HG03139 (cell line): ENCODE data around the gene SEC14L1.
"Not testable (repeated sequence)": the region's sequence is repeated elsewhere in the genome, so short reads cannot be mapped to it uniquely, and the experiment has no call there.

ENCODE experiments used
- ATAC-seq: cut with Tn5 transposase; IDR thresholded peaks from one replicate; pipeline ENCODE4 v1.9.1; 2021; ENCODE audit not compliant: unreplicated experiment

SEC14L1 gene

DNA sequence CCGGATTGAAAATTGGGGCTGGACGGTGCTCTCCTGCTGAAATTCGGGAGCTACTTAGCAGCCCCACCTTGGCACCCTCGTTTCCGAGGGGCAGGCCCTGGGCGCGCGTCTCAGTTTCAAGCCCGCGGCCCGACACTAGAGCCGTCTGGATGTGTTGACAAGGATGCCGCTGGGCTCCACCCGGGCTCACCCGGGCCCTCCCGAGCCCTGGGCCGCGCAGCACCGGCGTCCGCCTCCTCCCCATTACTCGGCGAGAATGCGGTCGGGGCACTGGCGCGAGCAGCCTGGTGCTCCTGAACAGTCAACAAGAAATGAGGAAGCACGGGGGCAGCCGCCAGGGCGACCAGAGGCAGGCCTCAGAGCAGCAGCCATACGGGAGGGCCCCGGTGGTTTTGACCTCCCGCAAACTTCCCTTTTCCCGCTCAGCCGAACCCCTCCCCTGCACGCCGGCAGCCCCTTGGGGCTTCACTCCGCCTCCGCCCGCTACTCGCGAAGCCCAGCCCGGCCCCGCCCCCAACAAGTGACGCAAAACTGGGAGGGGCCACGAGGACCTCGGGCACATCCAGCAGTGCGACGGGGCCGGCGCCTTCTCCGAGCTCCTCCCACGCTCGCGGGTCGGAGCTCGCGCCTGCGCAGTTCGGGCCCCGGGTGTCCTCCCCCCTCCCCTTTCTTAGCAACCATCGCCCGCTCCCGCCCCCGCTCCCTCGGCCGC lies 447 bp upstream of the SEC14L1 start:
- ATAC-seq = peak; percentile 80

DNA sequence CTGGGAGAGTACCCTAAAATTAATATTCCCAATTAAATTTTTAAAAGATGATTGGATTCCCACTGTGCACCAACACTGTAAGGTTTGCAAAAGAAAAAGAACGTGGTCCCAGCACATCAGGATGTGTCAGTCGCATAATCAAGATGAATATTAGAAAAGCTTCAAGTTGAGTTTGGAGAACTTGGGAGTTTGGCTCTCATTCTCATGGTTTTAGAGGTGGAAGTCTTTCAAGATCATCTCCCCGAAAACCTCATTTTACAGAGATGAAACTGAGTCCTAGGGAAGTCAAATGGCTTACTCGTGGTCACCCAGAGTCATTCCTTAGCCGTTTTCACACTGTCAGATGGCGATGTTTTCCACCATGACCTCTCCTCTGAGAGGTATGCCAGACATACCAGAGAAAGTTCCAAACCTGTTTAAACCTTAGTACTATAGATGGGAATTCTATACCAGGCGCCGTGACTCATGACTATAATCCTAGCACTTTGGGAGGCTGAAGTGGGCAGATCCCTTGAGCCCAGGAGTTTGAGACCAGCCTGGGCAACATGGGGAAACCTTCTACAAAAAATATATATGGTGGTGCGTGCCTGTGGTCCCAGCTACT lies 1.2 kb downstream of the SEC14L1 start:
- no peak for ATAC-seq

DNA sequence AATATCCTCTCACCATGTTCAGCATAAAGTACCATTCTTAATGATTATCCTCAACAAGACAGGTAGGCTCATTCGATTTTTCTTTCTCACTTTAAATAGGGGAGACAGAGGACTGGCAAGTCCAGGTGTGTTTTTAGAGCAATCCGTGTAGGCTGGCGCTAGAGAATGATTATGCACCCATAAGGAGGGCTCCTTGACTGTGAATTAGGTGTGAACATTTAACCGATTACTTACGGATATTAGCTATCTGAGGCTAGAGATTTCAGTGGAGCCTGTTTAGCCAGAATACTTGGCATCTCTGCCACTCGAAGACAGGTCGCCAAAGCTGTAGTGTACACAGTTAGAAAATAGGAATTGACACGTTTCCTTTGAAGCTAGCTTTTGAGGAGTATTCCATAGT lies 1.9 kb downstream of the SEC14L1 start:
- ATAC-seq = no peak

DNA sequence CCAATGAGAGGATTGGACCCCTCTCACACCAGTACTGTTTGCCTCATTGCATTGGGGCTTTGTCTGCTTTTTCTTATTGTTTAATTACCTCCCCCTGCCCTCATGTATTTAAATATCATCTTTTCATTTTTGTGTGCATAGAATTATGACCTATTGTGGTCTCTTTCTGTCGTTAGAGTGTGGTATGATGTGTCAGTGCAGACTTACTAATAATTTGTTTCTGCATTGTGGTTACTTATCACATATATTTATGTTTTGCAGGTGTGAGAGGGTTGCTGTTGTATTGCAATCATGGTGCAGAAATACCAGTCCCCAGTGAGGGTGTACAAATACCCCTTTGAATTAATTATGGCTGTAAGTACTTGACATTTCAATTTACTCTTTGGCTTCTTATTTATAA lies 2.5 kb downstream of the SEC14L1 start:
- no peak for ATAC-seq

DNA sequence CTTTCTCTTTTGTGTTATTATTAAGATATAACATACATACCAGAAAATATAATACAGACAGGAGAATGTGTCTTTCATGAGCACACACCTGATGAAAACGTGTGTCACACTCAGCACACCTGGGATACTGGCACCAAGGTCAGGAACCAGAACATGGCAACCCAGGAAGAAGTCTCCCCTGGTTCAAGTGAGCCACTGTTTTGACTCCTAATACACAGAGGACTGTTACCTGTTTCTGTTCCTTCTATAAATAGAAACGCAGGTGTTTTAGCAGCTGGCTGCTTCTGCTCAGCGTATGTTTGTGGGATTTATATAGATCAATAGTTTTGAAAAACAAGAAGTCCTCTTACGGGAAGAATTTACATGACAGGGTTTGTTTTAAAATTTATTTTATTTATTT lies 3.5 kb downstream of the SEC14L1 start:
- no peak for ATAC-seq

DNA sequence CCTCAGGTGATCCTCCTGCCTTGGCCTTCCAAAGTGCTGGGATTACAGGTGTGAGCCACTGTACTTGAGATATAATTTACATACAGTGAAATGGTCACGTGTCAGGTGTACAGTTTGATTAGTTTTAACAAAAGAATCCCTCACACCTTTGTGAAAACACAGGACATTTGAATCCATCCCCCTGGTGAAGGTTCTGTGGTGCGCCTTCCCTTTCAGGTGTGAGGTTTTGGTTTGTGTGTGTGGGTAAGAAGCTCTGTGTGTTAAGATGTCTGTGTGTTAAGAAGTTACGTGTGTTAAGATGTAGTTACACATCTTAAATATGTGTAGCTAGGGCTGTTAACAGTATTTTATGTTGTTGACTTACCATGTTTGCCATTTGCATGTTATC lies 4.4 kb downstream of the SEC14L1 start:
- ATAC-seq = no peak

DNA sequence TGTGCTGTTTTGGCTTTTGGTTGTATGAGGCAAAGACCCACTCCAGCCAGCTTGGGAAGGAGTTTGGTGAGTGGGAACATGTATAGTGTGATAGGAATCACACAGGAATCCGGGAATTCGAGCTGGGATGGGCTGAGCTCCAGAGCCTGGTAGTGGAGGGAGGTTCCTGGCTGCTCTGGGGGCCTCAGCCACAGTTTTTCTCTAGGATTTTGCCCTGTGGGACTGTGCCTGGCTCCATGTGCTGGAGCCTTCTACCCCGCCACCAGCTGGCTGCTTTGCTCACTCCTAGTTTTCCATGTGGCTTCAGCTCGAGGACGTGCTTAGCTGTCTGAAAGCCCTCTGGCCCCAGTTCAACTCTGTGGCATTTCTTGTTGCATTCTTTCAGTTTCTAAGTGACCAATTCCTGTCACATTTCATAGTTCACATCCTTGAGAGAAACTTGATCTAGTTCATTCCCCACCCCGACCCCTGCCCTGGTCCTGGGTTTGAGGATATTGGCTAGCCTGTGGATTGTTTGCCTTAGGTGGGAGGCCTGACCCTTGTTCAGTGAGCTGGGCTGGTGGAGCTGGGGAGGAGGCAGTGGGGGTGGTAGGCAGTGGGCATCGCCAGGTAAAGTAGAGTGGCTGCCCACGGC lies 5.0 kb downstream of the SEC14L1 start:
- no peak for ATAC-seq

DNA sequence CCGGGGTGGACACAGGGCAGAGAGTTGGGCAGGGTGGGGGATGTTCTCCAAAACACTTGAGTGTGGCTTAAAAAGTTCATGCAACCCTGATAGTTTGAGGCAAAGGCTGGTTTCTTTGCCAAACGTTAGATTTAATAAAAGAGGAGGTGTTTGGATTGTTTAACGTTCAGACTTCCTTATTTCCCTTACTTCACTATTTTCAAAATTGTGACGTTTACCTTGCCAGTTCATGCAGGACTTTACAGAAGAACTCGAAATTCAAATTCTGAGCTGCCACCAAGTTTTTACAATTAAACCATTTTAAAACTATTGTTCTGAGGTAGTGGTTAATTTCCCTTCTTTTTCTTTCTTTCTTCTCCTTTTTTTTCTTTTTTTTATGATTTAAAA lies 5.5 kb downstream of the SEC14L1 start:
- ATAC-seq = no peak

DNA sequence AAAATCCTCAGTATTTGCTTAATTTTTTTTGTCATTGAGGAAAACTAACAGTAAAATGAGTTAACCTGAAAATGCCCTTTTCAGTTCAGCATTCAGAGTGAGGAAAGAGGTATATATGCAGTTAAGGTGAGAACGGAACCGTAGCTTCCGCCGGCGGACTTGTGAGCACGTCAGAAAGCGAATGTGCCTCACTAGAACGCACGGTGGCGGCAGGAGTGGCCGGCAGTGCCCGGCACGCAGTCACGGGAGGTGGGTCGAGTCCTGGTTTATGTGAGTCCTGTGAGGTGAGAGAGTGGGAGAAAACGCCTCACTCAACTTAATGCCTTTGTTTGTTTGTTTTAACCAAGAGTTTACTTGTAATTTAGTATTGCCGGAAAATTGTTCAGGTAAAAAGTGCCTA lies 6.1 kb downstream of the SEC14L1 start:
- no peak for ATAC-seq

DNA sequence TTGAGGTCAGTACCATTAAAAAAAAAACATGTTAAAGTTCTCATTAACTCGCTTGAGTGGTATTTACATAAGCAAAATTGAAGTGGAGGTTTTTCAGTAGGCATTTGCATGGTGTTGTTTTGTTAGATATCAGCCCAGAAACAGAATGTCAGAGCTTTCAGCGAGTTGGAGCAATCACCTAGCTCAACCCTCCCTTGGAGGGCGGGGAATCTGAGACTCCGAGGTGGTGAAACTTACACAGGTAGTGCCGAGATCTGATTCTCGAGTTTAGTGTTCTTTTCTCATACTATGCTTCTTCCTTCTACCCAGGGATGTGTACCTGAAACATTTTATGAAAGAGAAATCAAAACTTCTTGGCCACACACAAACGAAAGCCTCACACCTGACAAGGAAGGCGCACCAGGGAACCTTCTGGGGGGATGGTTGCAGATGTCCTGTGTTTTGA lies 6.6 kb downstream of the SEC14L1 start:
- ATAC-seq = no peak

DNA sequence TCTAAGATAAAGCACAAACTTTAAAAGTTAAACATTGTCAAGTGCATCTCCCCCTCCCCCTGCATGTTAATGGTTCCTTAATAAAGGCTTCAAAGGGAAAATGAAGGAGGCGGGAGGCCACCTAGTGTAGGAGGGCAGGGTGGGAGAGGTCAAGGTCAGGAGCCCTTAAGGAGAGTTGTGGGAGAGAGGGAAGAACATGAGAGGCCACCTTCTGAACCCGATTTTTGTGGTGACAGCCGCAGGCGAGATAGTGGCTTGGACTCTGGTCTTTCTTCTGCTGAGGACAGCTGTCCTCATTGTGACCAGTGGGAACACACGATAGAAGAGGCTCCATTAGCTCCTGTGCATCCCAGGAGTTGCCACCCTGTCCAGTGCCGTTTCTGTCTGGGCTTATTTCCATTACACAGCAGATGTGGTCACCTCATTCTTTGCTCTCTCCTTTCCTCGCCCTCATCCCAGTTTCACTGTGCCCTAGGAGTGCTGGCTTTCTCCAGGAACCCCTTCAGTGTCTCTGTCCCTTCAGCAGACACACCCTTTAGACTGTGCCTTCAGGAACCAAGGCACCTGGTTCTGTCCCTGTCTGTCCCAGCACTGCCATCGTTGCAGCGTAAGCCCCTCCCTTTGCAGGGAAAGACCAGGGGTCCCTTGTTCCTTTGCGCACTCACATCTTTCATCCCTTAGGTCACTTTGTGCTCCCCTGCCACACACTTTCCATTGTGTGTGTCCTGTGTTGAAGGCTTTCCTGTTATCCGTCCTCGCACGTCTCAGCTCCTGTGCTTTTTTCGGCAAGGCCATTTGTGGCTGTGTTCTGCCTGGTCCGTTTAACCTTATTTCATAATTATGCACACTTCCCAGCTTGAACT lies 7.5 kb downstream of the SEC14L1 start:
- ATAC-seq = no peak

DNA sequence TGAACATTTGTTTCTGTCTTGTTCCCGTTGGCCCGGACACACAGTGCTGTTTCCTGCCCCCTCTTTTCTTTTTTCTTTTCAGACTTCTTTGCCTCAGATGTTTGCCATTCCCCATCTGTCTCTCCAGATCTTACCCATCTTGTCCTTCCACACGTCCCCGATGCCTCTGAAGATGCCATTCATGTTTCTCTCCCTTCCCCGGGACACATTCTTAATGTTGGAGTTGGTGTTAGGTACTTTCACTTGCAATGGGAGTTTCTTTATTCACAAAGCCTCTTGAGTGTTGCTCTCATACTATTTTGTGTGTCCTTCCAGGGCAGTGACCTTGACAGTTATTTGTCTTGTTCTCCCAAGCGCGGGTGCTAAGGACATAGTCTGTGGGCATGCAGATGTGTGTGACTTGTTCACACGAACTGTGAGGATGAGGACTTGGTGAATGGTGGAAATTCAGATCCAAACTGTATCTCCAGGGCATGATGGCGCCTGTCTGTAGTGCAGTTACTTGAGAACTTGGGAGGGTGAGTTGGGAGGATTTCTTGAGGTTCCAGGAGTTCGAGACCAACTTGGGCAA lies 8.3 kb downstream of the SEC14L1 start:
- ATAC-seq = no peak

DNA sequence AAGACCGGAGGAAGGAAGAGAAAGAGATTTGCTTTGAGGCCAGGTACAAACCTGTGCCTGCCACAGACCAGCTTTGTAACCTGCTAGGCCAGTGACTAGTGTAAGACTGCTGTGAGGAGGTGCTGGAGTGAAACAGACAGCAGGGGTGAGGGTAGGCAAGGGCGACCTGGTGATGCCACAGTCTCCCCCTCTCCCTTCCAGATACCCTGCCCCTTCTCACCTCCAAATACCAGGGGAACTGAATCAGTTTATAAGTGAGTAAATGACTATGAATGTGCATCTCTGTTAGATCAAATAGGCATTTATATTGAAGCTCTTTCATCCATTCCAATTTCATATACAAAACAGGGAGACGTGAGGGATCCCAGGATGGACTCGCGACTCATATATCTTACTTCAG lies 9.4 kb downstream of the SEC14L1 start:
- ATAC-seq = no peak

DNA sequence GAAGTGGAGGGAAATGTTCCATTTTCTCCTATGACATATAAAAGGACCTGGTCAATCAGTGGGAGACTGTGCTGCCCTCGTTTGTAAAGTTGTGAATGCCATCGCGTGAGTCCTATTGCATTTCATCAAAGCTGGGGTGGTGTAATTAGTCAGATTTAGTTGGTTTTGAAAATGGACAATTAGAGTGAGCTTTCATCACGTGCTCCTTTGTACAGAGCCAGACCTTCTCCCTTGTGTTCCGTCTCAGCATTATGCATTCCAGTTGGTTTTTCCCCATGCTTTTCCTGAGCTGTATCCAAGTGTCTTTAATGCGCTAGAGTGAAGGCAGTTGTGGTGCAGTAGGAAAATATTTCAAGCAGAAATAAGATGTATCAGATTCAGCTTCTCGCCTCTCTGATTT lies 10.4 kb downstream of the SEC14L1 start:
- ATAC-seq = no peak

DNA sequence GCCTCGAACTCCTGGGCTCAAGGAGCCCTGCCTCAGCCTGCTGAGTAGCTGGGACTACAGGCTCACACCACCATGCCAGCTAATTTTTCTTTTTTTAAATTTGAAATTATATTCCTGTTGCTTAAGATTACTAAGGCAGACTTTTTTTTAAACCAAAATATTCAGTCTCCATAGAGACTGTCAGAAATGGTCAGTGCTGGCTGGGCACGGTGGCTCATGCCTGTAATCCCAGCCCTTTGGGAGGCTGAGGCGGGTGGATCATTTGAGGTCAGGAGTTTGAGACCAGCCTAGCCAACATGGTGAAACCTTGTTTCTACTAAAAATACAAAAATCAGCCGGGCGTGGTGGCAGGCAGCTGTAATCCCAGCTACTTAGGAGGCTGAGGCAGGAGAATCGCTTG lies 11.3 kb downstream of the SEC14L1 start:
- not testable (repeated sequence) for ATAC-seq

DNA sequence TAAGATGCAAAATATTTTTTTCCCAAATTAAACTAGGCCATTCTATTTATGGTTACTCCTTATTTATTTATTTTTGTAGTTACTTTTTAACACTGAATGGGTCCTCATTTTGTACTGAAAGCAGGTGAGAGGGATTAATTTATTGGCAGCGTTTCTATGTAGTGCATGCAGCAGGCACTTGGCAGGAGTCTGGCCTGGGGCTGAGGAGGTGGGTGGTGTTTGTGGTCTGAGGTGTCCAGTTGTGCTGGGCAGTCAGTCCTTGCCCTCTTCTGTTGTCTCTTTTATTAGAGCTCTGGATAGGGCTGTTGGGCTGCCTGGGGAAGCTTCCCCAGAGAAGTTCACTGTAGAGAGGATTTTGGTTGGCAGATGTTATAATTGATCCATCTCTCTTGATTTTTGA lies 12.7 kb downstream of the SEC14L1 start:
- ATAC-seq = no peak

DNA sequence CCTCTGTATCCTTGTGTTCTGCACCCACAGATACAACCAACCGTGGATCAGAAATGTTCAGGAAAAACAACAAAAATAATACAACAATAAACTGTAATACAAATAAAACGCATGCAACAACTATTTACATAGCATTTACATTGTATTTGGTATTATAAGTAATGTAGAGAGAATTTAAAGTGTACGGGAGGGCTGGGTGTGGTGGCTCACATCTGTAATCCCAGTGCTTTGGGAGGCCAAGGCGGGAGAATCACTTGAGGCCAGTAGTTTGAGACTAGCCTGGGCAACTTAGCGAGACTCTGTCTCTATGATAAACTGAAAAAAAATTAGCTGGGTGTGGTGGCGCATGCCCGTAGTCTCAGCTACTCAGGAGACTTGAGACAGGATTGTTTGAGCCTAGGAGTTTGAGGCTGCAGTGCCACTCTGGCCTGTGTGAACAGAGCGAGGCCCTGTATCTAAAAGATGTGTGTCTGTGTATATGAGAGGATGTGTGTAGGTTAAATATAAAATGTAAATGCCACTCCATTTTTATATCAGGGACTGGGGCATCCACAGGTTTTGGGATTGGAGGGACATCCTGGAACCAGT lies 13.3 kb downstream of the SEC14L1 start:
- no peak for ATAC-seq

DNA sequence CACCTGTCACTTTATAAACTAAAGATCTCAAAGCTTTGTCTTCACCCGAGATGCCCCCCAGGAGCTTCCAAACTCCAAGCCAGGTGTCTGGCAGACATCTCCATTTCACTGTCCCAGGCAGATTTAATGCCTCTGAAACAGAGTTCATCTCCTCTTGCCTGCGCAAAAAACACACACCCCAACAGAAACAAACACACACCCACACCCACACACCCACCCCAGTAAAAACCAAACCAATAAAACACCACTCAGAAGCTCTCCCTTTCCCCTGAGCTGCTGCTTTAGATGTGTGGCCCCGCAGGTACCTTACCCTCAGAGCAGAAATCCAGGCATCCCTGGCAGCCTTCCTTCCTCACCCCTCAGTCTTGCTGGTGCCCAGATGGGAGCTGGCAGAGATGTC lies 14.4 kb downstream of the SEC14L1 start:
- ATAC-seq = no peak

DNA sequence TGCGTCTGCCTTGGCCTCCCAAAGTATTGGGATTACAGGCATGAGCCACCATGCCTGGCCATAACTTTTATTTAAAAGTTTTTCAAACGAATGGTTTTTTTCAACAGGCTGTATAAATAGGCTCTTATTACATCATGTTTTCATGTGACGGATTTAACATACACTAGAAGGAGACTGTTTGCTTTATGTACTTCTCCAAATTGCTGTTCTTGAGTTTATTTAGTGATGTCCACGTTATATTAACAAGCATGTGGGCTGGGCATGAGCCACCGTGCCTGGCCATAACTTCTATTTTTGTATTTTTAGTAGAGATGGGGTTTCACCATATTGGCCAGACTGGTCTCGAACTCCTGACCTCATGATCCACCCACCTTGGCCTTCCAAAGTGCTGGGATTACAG lies 17.0 kb downstream of the SEC14L1 start:
- ATAC-seq = not testable (repeated sequence)

DNA sequence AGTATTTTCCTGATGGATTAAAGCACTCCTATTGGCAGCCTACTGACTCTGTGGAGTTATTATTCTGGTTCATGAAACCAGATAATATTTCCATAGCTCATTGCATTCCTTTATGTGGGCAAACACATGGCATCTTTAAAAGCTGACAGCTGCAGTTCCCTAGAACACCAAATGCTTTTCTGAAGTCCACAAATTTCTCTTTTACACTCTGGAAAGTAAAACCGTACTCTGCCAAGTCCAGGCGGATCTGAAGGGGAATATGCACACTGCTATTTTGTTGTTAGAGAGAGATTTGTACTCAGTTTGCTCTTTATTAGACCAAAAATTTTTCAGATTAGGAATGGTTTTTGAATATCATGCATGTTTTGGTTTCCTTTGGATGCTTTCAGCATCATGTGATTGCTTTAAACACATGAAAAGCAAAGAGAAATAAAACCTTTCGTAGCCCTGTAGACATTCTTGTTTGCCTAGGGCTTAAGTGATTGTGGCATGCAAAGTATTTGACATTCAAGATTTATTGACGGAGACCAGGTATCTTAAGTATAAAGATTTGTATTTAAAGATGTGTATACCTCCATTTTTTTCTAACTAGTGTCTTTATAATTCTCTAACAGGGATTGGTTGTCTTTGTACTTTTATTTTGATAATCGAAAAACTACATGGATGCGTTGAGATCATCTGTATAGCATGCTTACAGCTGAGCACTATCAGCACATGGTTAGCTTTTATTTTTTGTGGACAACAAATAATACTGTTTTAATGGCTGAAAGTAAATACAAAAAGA lies 19.5 kb downstream of the SEC14L1 start:
- ATAC-seq = no peak
